ENCODE results near the gene OR7A10.
"Not testable (repeated sequence)": the region's sequence is repeated elsewhere in the genome, so short reads cannot be mapped to it uniquely, and the experiment has no call there.

The OR7A10 gene

DNA sequence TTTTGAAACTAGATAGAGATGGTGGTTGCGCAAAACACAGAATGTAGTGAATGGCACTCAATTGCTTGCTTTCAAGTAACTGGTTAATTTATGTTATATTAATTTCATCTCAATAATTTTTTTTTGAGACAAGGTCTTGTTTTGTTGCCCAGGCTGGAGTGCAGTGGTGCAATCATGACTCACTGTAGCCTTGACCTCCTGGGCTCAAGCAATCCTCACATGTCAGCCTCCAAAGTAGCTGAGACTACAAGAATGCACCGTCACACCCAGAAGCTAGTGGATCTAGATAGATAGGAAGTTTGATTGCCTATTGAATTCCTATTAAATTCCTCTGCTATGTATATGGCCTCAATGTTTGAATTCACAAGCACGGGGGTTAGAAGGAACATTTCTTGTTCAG, 44.0 kb downstream of the OR7A10 start:
- TF ChIP-seq, protein P1, sequence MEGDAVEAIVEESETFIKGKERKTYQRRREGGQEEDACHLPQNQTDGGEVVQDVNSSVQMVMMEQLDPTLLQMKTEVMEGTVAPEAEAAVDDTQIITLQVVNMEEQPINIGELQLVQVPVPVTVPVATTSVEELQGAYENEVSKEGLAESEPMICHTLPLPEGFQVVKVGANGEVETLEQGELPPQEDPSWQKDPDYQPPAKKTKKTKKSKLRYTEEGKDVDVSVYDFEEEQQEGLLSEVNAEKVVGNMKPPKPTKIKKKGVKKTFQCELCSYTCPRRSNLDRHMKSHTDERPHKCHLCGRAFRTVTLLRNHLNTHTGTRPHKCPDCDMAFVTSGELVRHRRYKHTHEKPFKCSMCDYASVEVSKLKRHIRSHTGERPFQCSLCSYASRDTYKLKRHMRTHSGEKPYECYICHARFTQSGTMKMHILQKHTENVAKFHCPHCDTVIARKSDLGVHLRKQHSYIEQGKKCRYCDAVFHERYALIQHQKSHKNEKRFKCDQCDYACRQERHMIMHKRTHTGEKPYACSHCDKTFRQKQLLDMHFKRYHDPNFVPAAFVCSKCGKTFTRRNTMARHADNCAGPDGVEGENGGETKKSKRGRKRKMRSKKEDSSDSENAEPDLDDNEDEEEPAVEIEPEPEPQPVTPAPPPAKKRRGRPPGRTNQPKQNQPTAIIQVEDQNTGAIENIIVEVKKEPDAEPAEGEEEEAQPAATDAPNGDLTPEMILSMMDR (IDR thresholded peaks at IDR 0.05; ENCODE audit: control insufficient read depth, extremely low read depth, insufficient read depth) = no peak
- H3K4me3 ChIP-seq (ENCODE audit: low read depth, low read length) = no peak overlapping the region
- DNase-seq (ENCODE audit: low read depth) = no peak

DNA sequence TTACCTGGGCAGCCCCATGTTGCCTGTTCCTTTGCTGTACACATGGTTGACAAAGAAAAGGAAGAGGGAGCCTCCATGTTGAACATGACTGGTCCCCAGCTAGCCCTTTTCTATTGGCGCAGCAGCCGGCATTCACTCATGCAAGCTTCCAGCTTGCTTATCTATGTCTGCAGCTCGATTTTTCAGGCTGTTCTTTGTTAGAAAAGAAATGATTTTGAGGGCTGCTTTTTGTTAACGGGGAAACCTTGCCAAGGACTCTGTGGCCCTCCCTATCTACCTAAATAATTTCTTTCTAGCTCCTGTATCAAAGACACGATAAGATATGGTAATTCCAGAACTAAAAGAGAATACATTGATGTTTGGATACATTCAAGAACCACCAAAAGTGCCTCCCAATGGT, 50.0 kb downstream of the OR7A10 start:
- no peak for DNase-seq (ENCODE audit: low read depth)
- TF ChIP-seq, protein P1 (IDR thresholded peaks at IDR 0.05; ENCODE audit: control insufficient read depth, extremely low read depth, insufficient read depth) = no peak
- H3K4me3 ChIP-seq (ENCODE audit: low read depth, low read length) = no peak overlapping the region

DNA sequence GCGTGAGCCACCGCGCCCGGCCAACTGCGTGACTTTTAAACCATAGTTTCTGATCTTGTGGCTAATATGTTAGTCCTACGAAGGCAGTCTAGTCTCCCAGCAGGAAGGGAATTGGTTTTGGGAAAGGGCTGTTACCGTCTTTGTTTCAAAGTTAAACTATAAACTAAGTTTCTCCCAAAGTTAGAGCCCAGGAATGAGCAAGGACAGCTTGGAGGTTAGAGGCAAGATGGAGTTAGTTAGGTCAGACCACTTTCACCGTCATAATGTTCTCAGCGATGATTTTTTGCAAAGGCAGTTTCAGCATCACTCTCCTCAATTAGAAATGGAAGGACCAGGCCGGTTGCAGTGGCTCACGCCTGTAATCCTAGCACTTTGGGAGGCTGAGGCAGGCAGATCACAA, 52.7 kb downstream of the OR7A10 start:
- DNase-seq (ENCODE audit: low read depth) = no peak

DNA sequence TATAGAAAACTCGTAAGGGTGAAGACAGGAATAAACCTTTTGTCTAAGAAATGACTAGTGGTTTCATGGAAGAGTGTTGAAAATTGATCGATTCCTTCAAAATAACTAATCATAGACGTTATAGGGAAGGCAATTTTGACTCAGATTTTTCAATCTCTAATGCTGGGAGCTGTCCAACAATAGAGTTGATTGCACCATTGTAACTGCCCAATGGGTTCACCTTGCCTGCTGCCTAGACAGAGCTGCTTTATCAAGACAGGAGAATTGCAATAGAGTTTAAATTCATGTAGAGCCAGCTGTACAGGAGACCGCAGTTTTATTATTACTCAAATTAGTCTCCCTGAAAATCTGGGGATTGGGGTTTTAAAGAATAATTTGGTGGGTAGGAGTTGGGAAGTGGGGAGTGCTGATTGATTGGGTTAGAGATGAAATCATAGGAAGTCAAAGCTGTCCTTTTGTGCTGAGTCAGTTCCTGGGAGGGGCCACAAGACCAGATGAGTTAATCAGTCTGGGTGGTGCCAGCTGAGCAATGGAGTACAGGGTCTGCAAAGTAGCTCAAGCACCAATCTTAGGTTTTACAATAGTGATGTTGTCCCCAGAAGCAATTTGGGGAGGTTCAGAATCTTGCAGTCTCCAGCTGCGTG, 53.5 kb downstream of the OR7A10 start:
- no peak for DNase-seq (ENCODE audit: low read depth)
- no peak overlapping the region for H3K4me3 ChIP-seq (ENCODE audit: low read depth, low read length)
- TF ChIP-seq, protein P1 (IDR thresholded peaks at IDR 0.05; ENCODE audit: control insufficient read depth, extremely low read depth, insufficient read depth) = no peak

More for the DNA sequence above, 52.7 kb downstream of the OR7A10 start:
- no peak overlapping the region for H3K4me3 ChIP-seq (ENCODE audit: low read depth, low read length)
- TF ChIP-seq, protein P1 (IDR thresholded peaks at IDR 0.05; ENCODE audit: control insufficient read depth, extremely low read depth, insufficient read depth) = no peak

DNA sequence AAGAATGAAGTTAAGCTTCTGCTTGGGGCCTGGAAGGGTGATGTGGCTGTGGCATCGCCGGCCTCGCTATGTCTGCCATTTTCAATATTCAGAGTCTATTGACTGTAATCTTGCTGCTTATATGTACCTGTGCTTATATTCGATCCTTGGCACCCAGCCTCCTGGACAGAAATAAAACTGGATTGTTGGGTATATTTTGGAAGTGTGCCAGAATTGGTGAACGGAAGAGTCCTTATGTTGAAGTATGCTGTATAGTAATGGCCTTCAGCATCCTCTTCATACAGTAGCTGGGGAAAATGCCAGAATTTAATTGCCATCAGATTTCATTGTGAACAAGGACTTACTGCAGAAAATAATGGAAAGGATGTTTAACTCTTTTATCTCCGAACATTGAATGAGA, 56.5 kb downstream of the OR7A10 start:
- DNase-seq (ENCODE audit: low read depth) = peak; percentile 21
- H3K4me3 ChIP-seq (ENCODE audit: low read depth, low read length) = not testable (repeated sequence)

Measured in LNCaP clone FGC (cell line).